HUES6 (cell line): ENCODE measurements around the gene ZFYVE28.

ENCODE experiments used
- H3K27ac ChIP-seq: 2 replicates; pipeline ENCODE4 v1.7.0; 2013; ENCODE audit warnings: low read depth, mild to moderate bottlenecking, low read length, inconsistent platforms
- H3K27me3 ChIP-seq: 2 replicates; pipeline ENCODE4 v1.6.1; 2013; ENCODE audit warnings: low read length; ENCODE audit not compliant: control insufficient read depth, insufficient read depth
- H3K36me3 ChIP-seq: 2 replicates; pipeline ENCODE4 v1.6.1; 2013; ENCODE audit warnings: low read length; ENCODE audit not compliant: control insufficient read depth, insufficient read depth
- H3K4me1 ChIP-seq: 2 replicates; pipeline ENCODE4 v1.6.1; 2013; ENCODE audit warnings: low read length; ENCODE audit not compliant: control insufficient read depth, insufficient read depth
- H3K4me3 ChIP-seq: 2 replicates; pipeline ENCODE4 v1.5.1; 2013; ENCODE audit warnings: low read depth, low read length
- H3K9ac ChIP-seq: one replicate; pipeline ENCODE4 v1.6.1; 2013; ENCODE audit warnings: mild to moderate bottlenecking, low read length
- H3K9me3 ChIP-seq: 2 replicates; pipeline ENCODE4 v1.6.1; 2013; ENCODE audit warnings: low read depth, low read length; ENCODE audit not compliant: control insufficient read depth, insufficient read depth

The ZFYVE28 gene

GRCh38 chr4:2286904-2287593, 131.4 kb downstream of the ZFYVE28 start:
- Histone ChIP-seq H3K36me3 (no peaks in the 10 kb centered on the region), H3K27ac (no peak overlapping the region), H3K27me3 (no peaks in the 10 kb centered on the region; the same call in 1 of the 2 replicates), H3K4me1 (no peaks in the 10 kb centered on the region), H3K9me3 (no peaks in the 10 kb centered on the region), H3K4me3 (no peak overlapping the region), H3K9ac (no peak overlapping the region)

- no peak overlapping the region for H3K9ac ChIP-seq
- H3K27ac ChIP-seq = no peak overlapping the region
- no peaks in the 10 kb centered on the region for H3K36me3 ChIP-seq
- H3K9me3 ChIP-seq = no peaks in the 10 kb centered on the region
- no peak overlapping the region for H3K4me3 ChIP-seq
- no peaks in the 10 kb centered on the region; the same call in 1 of the 2 replicates for H3K27me3 ChIP-seq
- H3K4me1 ChIP-seq = no peaks in the 10 kb centered on the region
These were observed 132.6 kb downstream of the ZFYVE28 start for GRCh38 chr4:2285613-2286381.

- no peaks in the 10 kb centered on the region for H3K4me1 ChIP-seq
- no peak overlapping the region for H3K27ac ChIP-seq
- no peaks in the 10 kb centered on the region; the same call in 1 of the 2 replicates for H3K27me3 ChIP-seq
- H3K4me3 ChIP-seq = no peak overlapping the region
- no peak overlapping the region for H3K9ac ChIP-seq
- H3K9me3 ChIP-seq = no peaks in the 10 kb centered on the region
- no peaks in the 10 kb centered on the region for H3K36me3 ChIP-seq
These were observed 133.4 kb downstream of the ZFYVE28 start for GRCh38 chr4:2284934-2285612.

- H3K27ac ChIP-seq = no peak overlapping the region
- H3K4me1 ChIP-seq = no peaks in the 10 kb centered on the region
- H3K27me3 ChIP-seq = no peaks in the 10 kb centered on the region; the same call in 1 of the 2 replicates
- H3K36me3 ChIP-seq = no peaks in the 10 kb centered on the region
- no peak overlapping the region for H3K9ac ChIP-seq
- H3K9me3 ChIP-seq = no peaks in the 10 kb centered on the region
- H3K4me3 ChIP-seq = no peak overlapping the region
These were observed 134.1 kb downstream of the ZFYVE28 start for GRCh38 chr4:2284161-2284933.

- H3K36me3 ChIP-seq = no peaks in the 10 kb centered on the region
- H3K4me1 ChIP-seq = no peaks in the 10 kb centered on the region
- H3K9ac ChIP-seq = no peak overlapping the region
- no peaks in the 10 kb centered on the region for H3K9me3 ChIP-seq
- no peak overlapping the region for H3K4me3 ChIP-seq
- H3K27ac ChIP-seq = no peak overlapping the region
- H3K27me3 ChIP-seq = no peaks in the 10 kb centered on the region; the same call in 1 of the 2 replicates
These were observed 135.2 kb downstream of the ZFYVE28 start for GRCh38 chr4:2283199-2283711.

GRCh38 chr4:2281575-2282343, 136.7 kb downstream of the ZFYVE28 start:
- no peak overlapping the region for H3K27ac ChIP-seq
- H3K4me3 ChIP-seq = no peak overlapping the region
- no peak overlapping the region for H3K9ac ChIP-seq
- H3K36me3 ChIP-seq = no peaks in the 10 kb centered on the region
- no peaks in the 10 kb centered on the region; the same call in 1 of the 2 replicates for H3K27me3 ChIP-seq
- H3K4me1 ChIP-seq = no peaks in the 10 kb centered on the region
- H3K9me3 ChIP-seq = no peaks in the 10 kb centered on the region

GRCh38 chr4:2280531-2281300, 137.7 kb downstream of the ZFYVE28 start:
- Histone ChIP-seq H3K4me3 (no peak overlapping the region), H3K9ac (no peak overlapping the region), H3K27ac (no peak overlapping the region), H3K4me1 (no peaks in the 10 kb centered on the region), H3K9me3 (no peaks in the 10 kb centered on the region), H3K27me3 (no peaks in the 10 kb centered on the region; the same call in 1 of the 2 replicates), H3K36me3 (no peaks in the 10 kb centered on the region)

GRCh38 chr4:2277956-2278355, 140.5 kb downstream of the ZFYVE28 start:
- Histone ChIP-seq H3K4me1 (no peaks in the 10 kb centered on the region), H3K9ac (no peak overlapping the region), H3K27ac (no peak overlapping the region), H3K36me3 (no peaks in the 10 kb centered on the region), H3K27me3 (no peaks in the 10 kb centered on the region), H3K4me3 (no peak overlapping the region), H3K9me3 (no peaks in the 10 kb centered on the region)

- H3K4me1 ChIP-seq = no peaks in the 10 kb centered on the region
- no peaks in the 10 kb centered on the region for H3K9me3 ChIP-seq
- H3K4me3 ChIP-seq = no peak overlapping the region
- no peak overlapping the region for H3K27ac ChIP-seq
- no peaks in the 10 kb centered on the region for H3K36me3 ChIP-seq
- no peaks in the 10 kb centered on the region for H3K27me3 ChIP-seq
- H3K9ac ChIP-seq = no peak overlapping the region
These were observed 141.7 kb downstream of the ZFYVE28 start for GRCh38 chr4:2276581-2277325.
